Transverse colon (tissue), 4 donors: ENCODE results near the gene ATG101. TPM values are rescaled to one million over a fixed set of nuclear protein-coding genes. Genes with fewer than 3 reads are reported as not detected.

Source experiments
- DNase-seq: peaks from one replicate; pipeline ENCODE4 v3.0.0-alpha.2; 2019
- H3K27ac ChIP-seq, 4 donors: fragments of 200-600 bp; sonication (generic); 2 replicates each; pipeline ENCODE4 v1.5.1; 2016 to 2018; ENCODE audit warnings: inconsistent platforms in 4 of 4
- H3K27me3 ChIP-seq: fragments of 200-600 bp; sonication (generic); 2 replicates; pipeline ENCODE4 v1.5.1; 2017; ENCODE audit warnings: inconsistent platforms
- H3K36me3 ChIP-seq, 4 donors: fragments of 200-600 bp; sonication (generic); 2 replicates each; pipeline ENCODE4 v1.5.1; 2017 to 2019; ENCODE audit warnings: inconsistent platforms in 4 of 4
- H3K4me1 ChIP-seq, 4 donors: fragments of 200-600 bp; sonication (generic); 2 replicates each; pipeline ENCODE4 v1.5.1; 2017 to 2020; ENCODE audit warnings: inconsistent platforms in 4 of 4
- H3K4me3 ChIP-seq, 4 donors: fragments of 200-600 bp; sonication (generic); 1 replicate in 1 of 4; 2 replicates in 3 of 4; pipeline versions ENCODE4 v1.5.1 to v1.6.1; 2017 to 2019; ENCODE audit warnings: inconsistent platforms in 4 of 4
- H3K9me3 ChIP-seq, 2 donors: fragments of 200-600 bp; sonication (generic); 2 replicates each; pipeline ENCODE4 v1.5.1; 2017 to 2019; ENCODE audit warnings: inconsistent platforms in 2 of 2
- EP300 ChIP-seq: sonication (generic); formaldehyde crosslinking; IDR thresholded peaks from one replicate; pipeline ENCODE4 v1.6.1; 2017; ENCODE audit warnings: antibody characterized with exemption, low read depth
- POLR2A ChIP-seq: fragments of 450-650 bp; IDR thresholded peaks from one replicate; pipeline ENCODE4 v1.6.1; 2016; ENCODE audit warnings: antibody characterized with exemption, mild to moderate bottlenecking, moderate library complexity
- POLR2AphosphoS5 ChIP-seq, 3 donors: sonication (generic); formaldehyde crosslinking; IDR thresholded peaks; one replicate each; pipeline ENCODE4 v1.6.1; 2016; ENCODE audit warnings: antibody characterized with exemption in 3 of 3
- WGBS, 2 donors: methylation state at CpG; one replicate each; pipeline ENCODE4 v1.1.5; 2018; ENCODE audit warnings: low coverage in 1 of 2; 5-methylcytosine and 5-hydroxymethylcytosine counted together
- in situ Hi-C, 4 donors: fragments of 200-750 bp; cut with MboI; loops; one replicate each; pipeline versions ENCODE4 v1.15.0 to v1.15.1; 2017; ENCODE audit warnings: low sequenced_read_pairs in 3 of 4, low pct_ligation_motif_present in 1 of 4, low pct_unique_long_range_greater_than_20kb in 1 of 4
- intact Hi-C: fragments of 100-400 bp; cut with DNase I; formaldehyde crosslinking; loops from one replicate; pipeline ENCODE4 v1.15.1; 2023; ENCODE audit warnings: low total_unique reads
- total RNA-seq, 4 donors: library from RNA; depleted of rRNA; stranded (reverse); fragments of >200 nt; gene quantifications; one replicate each; pipeline ENCODE4 v1.1.0, GENCODE V29; 2016
- TF ChIP-seq, protein P1 (sequence below), 5 experiments: fragments of 200-600 bp in 3 of 5; fragments of 450-650 bp in 2 of 5; sonication (generic) in 3 of 5; IDR thresholded peaks; 1 replicate in 2 of 5; 2 replicates in 3 of 5; pipeline ENCODE4 v1.5.1; 2016 to 2017; ENCODE audit warnings: antibody characterized with exemption in 5 of 5, inconsistent platforms in 3 of 5, mild to moderate bottlenecking in 2 of 5, moderate library complexity in 1 of 5

ATG101 gene
- total RNA-seq, 4 donors from 2014 or later: 15.7 to 64.1 (median 51.6) TPM

DNA sequence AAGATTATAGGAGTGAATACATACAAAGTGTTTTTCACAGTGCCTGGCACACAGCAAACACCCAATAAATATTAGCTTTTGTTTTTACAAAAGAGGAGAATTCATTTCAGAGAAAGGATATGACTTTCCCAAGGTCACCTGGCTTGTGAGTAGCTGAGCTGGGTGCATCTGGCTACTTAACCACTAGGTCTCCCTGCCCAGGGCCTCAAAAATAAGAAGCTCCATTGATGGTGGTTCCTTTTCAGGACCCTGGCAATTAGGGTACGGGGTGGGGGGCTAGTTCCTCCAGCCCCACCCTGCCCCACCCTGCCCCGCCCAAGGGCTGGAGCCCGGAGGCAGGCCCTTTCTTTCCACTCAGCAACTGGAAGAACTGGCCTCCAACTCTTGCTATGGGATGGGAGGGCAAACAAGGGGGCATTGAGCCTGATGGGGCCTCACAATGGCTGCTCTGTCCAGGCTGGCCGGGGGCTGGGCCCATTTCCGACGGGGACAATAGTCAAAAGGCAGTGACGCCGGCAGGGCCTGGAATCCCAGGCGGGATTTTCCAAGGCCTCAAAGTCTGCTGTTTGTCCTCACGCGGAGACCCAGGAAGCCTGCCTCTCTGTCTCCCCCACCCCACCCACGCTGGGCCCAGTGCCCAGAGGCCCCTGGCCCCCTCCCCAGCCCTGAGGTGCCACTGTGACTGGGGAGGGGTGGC, 8.2 kb upstream of the ATG101 start:
- Histone ChIP-seq H3K27ac (peak overlapping the region; percentile 49 to 95 (median 68)), H3K4me3 (no peak overlapping the region), H3K4me1 (peaks cover 0 to 18% (median 6%) of the 10 kb centered on the region in 4 donors), H3K27me3 (no peaks in the 10 kb centered on the region), H3K36me3 (peaks cover 0 to 4% (median 0%) of the 10 kb centered on the region in 4 donors), H3K9me3 (no peaks in the 10 kb centered on the region)
- DNase-seq: no peak
- in situ Hi-C loops: no loop called here
- no peak for TF ChIP-seq EP300
- TF ChIP-seq, protein P1, sequence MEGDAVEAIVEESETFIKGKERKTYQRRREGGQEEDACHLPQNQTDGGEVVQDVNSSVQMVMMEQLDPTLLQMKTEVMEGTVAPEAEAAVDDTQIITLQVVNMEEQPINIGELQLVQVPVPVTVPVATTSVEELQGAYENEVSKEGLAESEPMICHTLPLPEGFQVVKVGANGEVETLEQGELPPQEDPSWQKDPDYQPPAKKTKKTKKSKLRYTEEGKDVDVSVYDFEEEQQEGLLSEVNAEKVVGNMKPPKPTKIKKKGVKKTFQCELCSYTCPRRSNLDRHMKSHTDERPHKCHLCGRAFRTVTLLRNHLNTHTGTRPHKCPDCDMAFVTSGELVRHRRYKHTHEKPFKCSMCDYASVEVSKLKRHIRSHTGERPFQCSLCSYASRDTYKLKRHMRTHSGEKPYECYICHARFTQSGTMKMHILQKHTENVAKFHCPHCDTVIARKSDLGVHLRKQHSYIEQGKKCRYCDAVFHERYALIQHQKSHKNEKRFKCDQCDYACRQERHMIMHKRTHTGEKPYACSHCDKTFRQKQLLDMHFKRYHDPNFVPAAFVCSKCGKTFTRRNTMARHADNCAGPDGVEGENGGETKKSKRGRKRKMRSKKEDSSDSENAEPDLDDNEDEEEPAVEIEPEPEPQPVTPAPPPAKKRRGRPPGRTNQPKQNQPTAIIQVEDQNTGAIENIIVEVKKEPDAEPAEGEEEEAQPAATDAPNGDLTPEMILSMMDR (IDR thresholded peaks at IDR 0.05): no peak
- no peak for TF ChIP-seq POLR2A
- no peak for TF ChIP-seq POLR2AphosphoS5 (IDR thresholded peaks at IDR 0.05)
- WGBS, 2 donors: 66% methylated on average over 4 of the region's 12 CpGs; no CpG with 5 or more reads in 1 of the 2 donors
- intact Hi-C loops: no loop called here

DNA sequence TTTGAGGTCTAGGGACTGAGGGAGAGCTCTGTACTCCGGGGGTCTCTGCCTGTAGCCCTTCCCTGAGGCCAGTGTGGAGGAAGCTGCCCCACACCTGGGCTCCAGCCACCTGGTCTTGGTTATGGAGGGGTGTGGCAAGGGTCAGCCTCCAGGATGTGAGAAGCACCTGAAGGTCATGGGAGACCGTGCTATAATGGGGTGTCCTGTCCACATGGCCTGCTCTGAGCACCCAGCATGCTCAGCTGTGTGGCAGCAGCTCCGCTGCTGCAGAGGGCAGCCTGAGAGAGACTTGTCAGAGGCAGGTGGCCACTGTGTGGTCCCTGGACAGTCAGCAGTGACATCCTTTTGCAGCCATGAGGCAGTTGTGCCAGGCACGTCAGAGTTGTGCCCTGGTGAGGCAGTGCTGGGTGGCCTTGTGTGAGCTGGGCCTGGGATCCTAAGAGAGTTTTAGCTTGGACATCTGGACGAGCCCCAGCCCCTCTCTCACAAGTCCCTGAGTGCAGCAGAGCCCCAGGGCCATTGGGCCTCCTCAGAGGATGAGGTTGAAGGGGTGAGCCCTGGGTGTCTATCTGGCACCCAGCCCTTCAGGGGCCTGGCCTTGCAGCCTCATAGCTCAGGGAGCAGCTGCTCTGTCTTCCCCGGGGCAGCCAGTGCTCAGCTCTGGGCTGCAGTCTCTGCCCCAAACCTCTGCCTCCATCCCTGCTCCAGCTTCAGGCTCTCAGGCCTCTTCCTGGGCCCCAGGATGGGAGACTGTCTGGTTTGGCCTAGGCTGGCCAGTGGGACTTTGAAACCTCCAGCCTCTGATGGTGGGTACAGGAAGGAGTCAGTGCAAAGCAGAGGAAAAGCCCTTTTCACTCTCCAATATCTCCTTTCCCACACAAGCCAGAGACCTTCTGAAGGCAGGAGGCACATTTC, 7.4 kb upstream of the ATG101 start:
- in situ Hi-C loops: no loop called here
- intact Hi-C loops: no loop called here
- Histone ChIP-seq H3K4me1 (peaks cover 0 to 18% (median 6%) of the 10 kb centered on the region in 4 donors), H3K36me3 (peaks cover 0 to 2% (median 0%) of the 10 kb centered on the region in 4 donors), H3K27ac (peak overlapping the region; percentile 49 to 75 (median 65)), H3K27me3 (no peaks in the 10 kb centered on the region), H3K4me3 (no peak overlapping the region), H3K9me3 (no peaks in the 10 kb centered on the region)
- WGBS, 2 donors: 70% methylated on average over 6 of the region's 6 CpGs; no CpG with 5 or more reads in 1 of the 2 donors
- no peak for TF ChIP-seq POLR2AphosphoS5 (IDR thresholded peaks at IDR 0.05)
- TF ChIP-seq, protein P1 (IDR thresholded peaks at IDR 0.05): no peak
- no peak for TF ChIP-seq POLR2A
- TF ChIP-seq EP300: no peak
- DNase-seq: no peak

DNA sequence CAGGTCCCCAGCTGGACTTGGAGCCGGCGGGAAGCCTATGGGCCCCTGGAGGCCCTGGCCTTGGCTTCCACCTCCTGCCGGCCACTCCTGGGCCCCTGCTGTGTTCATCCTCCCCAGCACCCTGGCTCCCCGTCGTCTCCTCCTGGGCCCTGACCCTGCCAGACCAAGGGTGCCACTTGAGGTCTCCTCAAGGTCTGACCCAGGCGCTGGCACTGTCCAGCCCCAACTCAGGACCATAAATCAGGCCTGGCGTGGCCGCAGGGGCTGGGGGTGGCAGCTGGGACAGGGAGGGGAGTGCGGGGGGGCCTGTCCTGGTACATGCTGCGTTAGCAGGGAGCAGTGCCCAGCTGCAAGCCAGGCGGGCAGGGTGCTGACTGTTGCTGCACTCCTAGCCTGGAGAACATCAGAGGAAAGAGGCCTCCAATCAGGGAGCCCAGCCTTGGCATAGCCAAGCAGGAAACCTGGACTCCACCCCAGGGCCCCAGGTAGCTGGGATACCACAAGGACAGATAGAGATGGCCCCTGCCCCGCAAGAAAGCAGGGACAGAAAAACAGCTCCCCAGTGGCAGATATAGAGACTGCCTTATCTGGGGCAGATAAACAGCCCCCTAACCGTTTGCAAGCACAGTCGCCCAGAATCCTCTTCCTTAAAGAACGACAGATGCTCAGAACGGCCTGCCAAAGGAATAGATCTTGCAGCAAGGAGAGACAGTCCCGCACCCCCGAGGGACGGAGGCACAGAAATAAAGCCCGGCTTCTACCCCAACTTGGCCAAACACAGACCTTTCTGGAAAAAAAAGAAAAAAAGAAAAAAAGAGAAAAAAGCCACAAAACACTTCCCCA, 6.5 kb upstream of the ATG101 start:
- in situ Hi-C loops: no loop called here
- no peak for DNase-seq
- intact Hi-C loops: no loop called here
- H3K27ac ChIP-seq: peak overlapping the region; percentile 49 to 75 (median 65)
- H3K4me1 ChIP-seq: peaks cover 0 to 18% (median 6%) of the 10 kb centered on the region in 4 donors
- H3K36me3 ChIP-seq: no peaks in the 10 kb centered on the region
- H3K9me3 ChIP-seq: no peaks in the 10 kb centered on the region
- no peaks in the 10 kb centered on the region for H3K27me3 ChIP-seq
- no peak for TF ChIP-seq POLR2AphosphoS5 (IDR thresholded peaks at IDR 0.05)
- TF ChIP-seq POLR2A: no peak
- no peak for TF ChIP-seq EP300
- H3K4me3 ChIP-seq: no peak overlapping the region
- 72 to 73% methylated on average over 9 to 20 of the region's 20 CpGs for WGBS, 2 donors

DNA sequence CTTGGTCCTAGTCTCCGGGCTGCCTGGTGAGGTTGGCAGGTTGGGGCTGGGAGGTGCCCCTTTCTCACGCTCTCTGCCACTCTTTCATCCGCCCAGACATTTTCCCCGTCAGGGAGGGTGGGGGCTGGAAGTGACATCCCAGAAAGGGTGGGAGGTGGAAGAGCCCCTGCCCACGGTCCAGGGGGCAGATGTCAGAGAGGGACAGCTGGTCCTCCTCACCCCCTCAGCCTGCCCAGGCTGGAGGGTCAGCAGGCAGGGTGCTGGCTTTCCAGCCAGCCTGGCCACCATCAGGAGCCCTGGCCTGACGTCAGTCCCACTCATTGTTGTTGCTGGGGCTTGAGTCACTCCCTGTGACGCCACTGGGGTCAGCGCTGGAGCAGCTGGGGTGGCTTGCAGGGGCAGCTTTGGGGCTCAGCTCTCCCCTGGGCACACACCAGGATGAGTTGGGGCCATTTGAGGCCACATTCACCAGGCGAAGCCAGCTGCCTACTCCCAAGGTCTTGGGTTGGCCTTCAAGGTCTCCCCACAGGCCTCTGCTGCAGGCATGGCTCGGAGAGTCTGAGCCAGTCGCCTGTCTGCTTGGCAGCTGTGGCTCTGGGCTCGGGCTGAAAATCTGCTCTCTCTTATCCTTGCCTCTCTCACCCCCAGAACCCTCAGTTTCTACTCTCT, 5.7 kb upstream of the ATG101 start:
- TF ChIP-seq, protein P1 (IDR thresholded peaks at IDR 0.05): no peak
- TF ChIP-seq POLR2AphosphoS5 (IDR thresholded peaks at IDR 0.05): no peak
- no peak for TF ChIP-seq POLR2A
- no peak for TF ChIP-seq EP300
- peak; percentile 39 for DNase-seq
- intact Hi-C loops (no loop called here), in situ Hi-C loops (no loop called here)
- no peaks in the 10 kb centered on the region for H3K9me3 ChIP-seq
- 60 to 68% methylated on average over 3 to 12 of the region's 12 CpGs for whole genome bisulfite sequencing, 2 donors
- no peak overlapping the region for H3K4me3 ChIP-seq
- H3K36me3 ChIP-seq: no peaks in the 10 kb centered on the region
- peak overlapping the region; percentile 49 to 75 (median 65) for H3K27ac ChIP-seq
- no peaks in the 10 kb centered on the region for H3K27me3 ChIP-seq
- peaks cover 1 to 21% (median 6%) of the 10 kb centered on the region in 4 donors for H3K4me1 ChIP-seq
